ENCODE results near the gene MGST3.

- TF ChIP-seq TAF1 (IDR thresholded peaks at IDR 0.05; ENCODE audit: borderline replicate concordance, low read depth, low read length) (peak; percentile 83), POLR2A (IDR thresholded peaks at IDR 0.05; ENCODE audit: low read depth, low read length) (peak; percentile 95), POLR2AphosphoS5 (IDR thresholded peaks at IDR 0.05; ENCODE audit: low read depth, low read length) (peak; percentile 88)
These were observed 67.1 kb downstream of the MGST3 start, which contains the start of gene ALDH9A1 for GRCh38 chr1:165697881-165698760.

Data from GM12892 (cell line).